B cell (primary cell): ENCODE data around the gene GNAI2. TPM values are rescaled to one million over a fixed set of nuclear protein-coding genes. Genes with fewer than 3 reads are reported as not detected.
A peak's percentile ranks its signal among the peaks of the same experiment; 100 is the strongest.

Source experiments
- ATAC-seq: fragments of 200-7000 bp; cut with Tn5 transposase; one replicate; pipeline ENCODE4 v1.10.0; 2021; ENCODE audit warnings: low read depth, mild to moderate bottlenecking, moderate number of reproducible peaks, moderate library complexity
- CTCF ChIA-PET: fragments of 350-600 bp; sonication (Branson Sonifier 250); formaldehyde crosslinking; loops from one replicate; lab custom pipeline; 2021; ENCODE audit warnings: antibody characterized with exemption, inconsistent platforms; lab: Charles Lee
- POLR2A ChIA-PET: fragments of 350-600 bp; sonication (Branson Sonifier 250); formaldehyde crosslinking; loops from one replicate; lab custom pipeline; 2021; ENCODE audit warnings: antibody characterized with exemption; lab: Charles Lee
- DNase-seq: peaks from one replicate; pipeline ENCODE4 v3.0.0; 2013
- H2AFZ ChIP-seq: 2 replicates; pipeline ENCODE4 v1.6.1; 2012; ENCODE audit warnings: mild to moderate bottlenecking, low read depth, low read length; ENCODE audit not compliant: insufficient read depth, poor library complexity, severe bottlenecking
- H3K27ac ChIP-seq, 2 donors: 1 replicate in 1 of 2; 2 replicates in 1 of 2; pipeline ENCODE4 v1.5.1; 2012 to 2013; ENCODE audit warnings: low read length in 2 of 2, mild to moderate bottlenecking in 2 of 2, moderate library complexity in 1 of 2
- H3K27me3 ChIP-seq, 4 experiments: fragments of 200-600 bp in 1 of 4; sonication (generic) in 1 of 4; replicated peaks in 1 of 4; 1 replicate in 2 of 4; 2 replicates in 2 of 4; pipeline versions ENCODE4 v1.6.1 to v1.7.0; 2013 to 2016; ENCODE audit warnings: low read length in 3 of 4, mild to moderate bottlenecking in 2 of 4, mixed read lengths in 1 of 4, moderate library complexity in 1 of 4; ENCODE audit not compliant: insufficient read depth in 4 of 4, control insufficient read depth in 3 of 4; ENCODE audit errors: control extremely low read depth in 1 of 4
- H3K36me3 ChIP-seq, 2 experiments: replicated peaks in 1 of 2; 1 replicate in 1 of 2; 2 replicates in 1 of 2; pipeline versions ENCODE4 v1.6.1 to v1.7.1; 2013; ENCODE audit warnings: low read length in 1 of 2; ENCODE audit not compliant: insufficient read depth in 2 of 2, control insufficient read depth in 1 of 2; ENCODE audit errors: control extremely low read depth in 1 of 2, extremely low read depth in 1 of 2
- H3K4me1 ChIP-seq, 2 donors: fragments of 200-600 bp in 1 of 2; sonication (generic) in 1 of 2; 1 replicate in 1 of 2; 2 replicates in 1 of 2; pipeline versions ENCODE4 v1.5.1 to v1.6.1; 2013 to 2017; ENCODE audit warnings: low read length in 2 of 2; ENCODE audit not compliant: control insufficient read depth in 2 of 2, insufficient read depth in 2 of 2
- H3K4me2 ChIP-seq: replicated peaks from 2 replicates; pipeline ENCODE3; 2012; ENCODE audit warnings: mild to moderate bottlenecking, low read depth, low read length; ENCODE audit not compliant: poor library complexity, severe bottlenecking
- H3K4me3 ChIP-seq, 5 experiments: fragments of 200-600 bp in 1 of 5; sonication (generic) in 1 of 5; 1 replicate in 3 of 5; 2 replicates in 2 of 5; pipeline versions ENCODE4 v1.5.1 to v1.7.0; 2011 to 2016; ENCODE audit warnings: low read length in 4 of 5, mild to moderate bottlenecking in 4 of 5, low read depth in 2 of 5, control low read depth in 1 of 5, moderate library complexity in 1 of 5; ENCODE audit not compliant: insufficient read depth in 1 of 5; ENCODE audit errors: control extremely low read depth in 1 of 5, extremely low read depth in 1 of 5
- H3K79me2 ChIP-seq: fragments of 200-600 bp; sonication (generic); one replicate; pipeline ENCODE4 v1.6.0; 2016; ENCODE audit warnings: low read length; ENCODE audit not compliant: control insufficient read depth, insufficient read depth
- H3K9ac ChIP-seq: fragments of 200-600 bp; sonication (generic); 2 replicates; pipeline ENCODE4 v1.6.1; 2017; ENCODE audit warnings: mild to moderate bottlenecking, low read length, moderate library complexity
- H3K9me3 ChIP-seq, 3 donors: one replicate each; pipeline versions ENCODE4 v1.6.1 to v1.7.1; 2013; ENCODE audit warnings: low read length in 2 of 3; ENCODE audit not compliant: control insufficient read depth in 2 of 3, insufficient read depth in 1 of 3; ENCODE audit errors: control extremely low read depth in 1 of 3
- H4K20me1 ChIP-seq: 2 replicates; pipeline ENCODE4 v1.6.0; 2012; ENCODE audit warnings: mild to moderate bottlenecking, low read length; ENCODE audit not compliant: insufficient read depth, control insufficient read depth, poor library complexity, severe bottlenecking
- H3K27ac Mint-ChIP-seq: one replicate; pipeline ENCODE4 v1.8.0; 2021; ENCODE audit warnings: mixed read lengths
- H3K27me3 Mint-ChIP-seq: one replicate; pipeline ENCODE4 v1.8.0; 2021; ENCODE audit warnings: mixed read lengths
- H3K4me1 Mint-ChIP-seq: one replicate; pipeline ENCODE4 v1.8.0; 2021; ENCODE audit warnings: mixed read lengths
- H3K4me3 Mint-ChIP-seq: one replicate; pipeline ENCODE4 v1.8.0; 2021; ENCODE audit warnings: mixed read lengths
- H3K9me3 Mint-ChIP-seq: one replicate; pipeline ENCODE4 v1.8.0; 2022; ENCODE audit warnings: mixed read lengths; ENCODE audit not compliant: insufficient read depth
- CTCF ChIP-seq: fragments of 200-600 bp; IDR thresholded peaks from one replicate; pipeline ENCODE4 v1.8.0; 2022; ENCODE audit warnings: antibody characterized with exemption, mild to moderate bottlenecking
- EZH2 ChIP-seq: IDR thresholded peaks from 2 replicates; pipeline ENCODE4 v1.6.1; 2012; ENCODE audit warnings: borderline replicate concordance, low read depth, mild to moderate bottlenecking, moderate library complexity, low read length; ENCODE audit not compliant: insufficient read depth, poor library complexity, severe bottlenecking
- WGBS: methylation state at CpG from one replicate; pipeline ENCODE4 v1.1.5; 2013; ENCODE audit warnings: missing lambda C conversion rate; ENCODE audit not compliant: insufficient coverage; 5-methylcytosine and 5-hydroxymethylcytosine counted together
- intact Hi-C: fragments of 100-400 bp; cut with micrococcal nuclease; formaldehyde crosslinking; loops from one replicate; pipeline ENCODE4 v1.10.0; 2022
- polyA plus RNA-seq: library from polyadenylated mRNA; depleted of rRNA; stranded (reverse); fragments of >200 nt; gene quantifications from 2 replicates; pipeline ENCODE4 v1.2.3, GENCODE V29; 2012
- total RNA-seq, 2 donors: library from RNA; stranded (reverse); fragments of 120-200 nt in 1 of 2; gene quantifications; 1 replicate in 1 of 2; 2 replicates in 1 of 2; pipeline versions ENCODE4 v1.2.3 to v1.2.4, GENCODE V29; 2013 to 2022

The GNAI2 gene
- total and polyA plus RNA-seq, 2 donors (not counting 1 experiment from before 2014, with no cell fraction given): 302 to 491 TPM

GRCh38 chr3:50194903-50195500 is 41.0 kb upstream of the GNAI2 start:
- Histone ChIP-seq H3K27ac (no peak overlapping the region), H3K4me3 (peak overlapping the region in 1 of 5 experiments; percentile 33), H3K9ac (no peak overlapping the region), H3K4me1 (peaks cover 17 to 23% of the 10 kb centered on the region in 2 donors), H3K9me3 (peaks cover 0 to 13% (median 0%) of the 10 kb centered on the region in 3 donors), H3K79me2 (no peaks in the 10 kb centered on the region), H3K36me3 (no peaks in the 10 kb centered on the region), H4K20me1 (no peaks in the 10 kb centered on the region), H3K4me2 (peak overlapping the region; percentile 69), H3K27me3 (peaks cover 0 to 50% (median 11%) of the 10 kb centered on the region in 4 experiments), H2AFZ (peak overlapping the region; percentile 68)
- Mint-ChIP-seq H3K9me3 (no peaks in the 10 kb centered on the region), H3K27ac (no peak overlapping the region), H3K4me3 (peak overlapping the region; percentile 52), H3K4me1 (peaks cover 11% of the 10 kb centered on the region), H3K27me3 (peaks cover 21% of the 10 kb centered on the region)
- CTCF ChIA-PET: interaction anchor here (0.8 to 7.1 kb wide), 32 partner anchors 10 to 347 kb away, joined by 3 to 214 read pairs (median 5); partner anchors contain the start of genes GNAI2, HYAL2, HYAL3 and IFRD2
- ATAC-seq (peak; percentile 38), DNase-seq (no peak)
- POLR2A ChIA-PET: interaction anchor here (0.5 to 2.4 kb wide), 4 partner anchors 32 to 382 kb away, joined by 3 to 16 read pairs (median 4); no protein-coding TSS in a partner anchor
- TF ChIP-seq EZH2 (no peak), CTCF (no peak)
- intact Hi-C loops: loop anchor here (1.0 to 2.0 kb wide), 2 partner anchors 51 to 126 kb away; no protein-coding TSS in a partner anchor
- WGBS: 68% methylated on average over 12 of the region's 14 CpGs
